Endothelial cell of umbilical vein (primary cell): ENCODE measurements around the gene ANO1. TPM values are rescaled to one million over a fixed set of nuclear protein-coding genes. Genes with fewer than 3 reads are reported as not detected.

Source experiments
- BruUV-seq: library from RNA; stranded (reverse); fragments of 400-500 nt; replicated peaks from 2 replicates; lab custom pipeline; 2021; lab: Mats Ljungman, UMichigan
- CTCF ChIA-PET: fragments of 300-600, 350-600 bp; sonication (Branson Sonifier 250); formaldehyde crosslinking; loops from one replicate; lab custom pipeline; 2021; ENCODE audit warnings: antibody characterized with exemption, inconsistent platforms; lab: Charles Lee
- POLR2A ChIA-PET: fragments of 300-600, 350-600 bp; sonication (Branson Sonifier 250); formaldehyde crosslinking; loops from one replicate; lab custom pipeline; 2021; ENCODE audit warnings: antibody characterized with exemption, inconsistent platforms; lab: Charles Lee
- DNase-seq: peaks from one replicate; pipeline ENCODE4 v3.0.0-alpha.2; 2011; ENCODE audit warnings: low read depth, low spot score
- FAIRE-seq: peaks from 2 replicates; lab custom pipeline; 2011; peaks lifted over from hg19 to GRCh38; lab: Jason Lieb, UNC
- H2AFZ ChIP-seq: 2 replicates; pipeline ENCODE4 v1.6.0; 2012; ENCODE audit warnings: low read depth, low read length, control low read depth, inconsistent platforms
- H3K27ac ChIP-seq: 2 replicates; pipeline ENCODE4 v1.5.1; 2011; ENCODE audit warnings: low read depth, mild to moderate bottlenecking, control low read depth, low read length, moderate library complexity; ENCODE audit not compliant: insufficient read depth
- H3K27me3 ChIP-seq, 2 experiments: 2 replicates each; pipeline versions ENCODE4 v1.6.0 to v1.6.1; 2011; ENCODE audit warnings: low read length in 2 of 2, mixed read lengths in 1 of 2; ENCODE audit not compliant: control insufficient read depth in 2 of 2, insufficient read depth in 2 of 2
- H3K36me3 ChIP-seq, 2 experiments: 2 replicates in 1 of 2; 3 replicates in 1 of 2; pipeline ENCODE4 v1.5.1; 2011; ENCODE audit warnings: low read length in 2 of 2, mild to moderate bottlenecking in 1 of 2, moderate library complexity in 1 of 2; ENCODE audit not compliant: control insufficient read depth in 2 of 2, insufficient read depth in 2 of 2; ENCODE audit errors: extremely low read depth in 1 of 2
- H3K4me1 ChIP-seq: 3 replicates; pipeline ENCODE4 v1.5.1; 2011; ENCODE audit warnings: mild to moderate bottlenecking, low read length; ENCODE audit not compliant: control insufficient read depth, insufficient read depth; ENCODE audit errors: extremely low read depth
- H3K4me2 ChIP-seq: 2 replicates; pipeline ENCODE4 v1.6.1; 2011; ENCODE audit warnings: low read length, control low read depth, mixed read lengths; ENCODE audit not compliant: insufficient read depth
- H3K4me3 ChIP-seq, 3 experiments: fragments of 200-600 bp in 1 of 3; sonication (generic), shearing (Covaris generic) in 1 of 3; replicated peaks in 1 of 3; 2 replicates each; pipeline ENCODE4 v1.5.1; 2011 to 2016; ENCODE audit warnings: control low read depth in 3 of 3, low read length in 3 of 3, mild to moderate bottlenecking in 2 of 3, inconsistent platforms in 1 of 3, low read depth in 1 of 3, moderate library complexity in 1 of 3; ENCODE audit not compliant: insufficient read depth in 1 of 3
- H3K79me2 ChIP-seq: 2 replicates; pipeline ENCODE4 v1.6.0; 2012; ENCODE audit warnings: low read length, inconsistent platforms; ENCODE audit not compliant: control insufficient read depth, insufficient read depth
- H3K9ac ChIP-seq: replicated peaks from 2 replicates; pipeline ENCODE3; 2011; ENCODE audit warnings: low read length, control low read depth; ENCODE audit not compliant: insufficient read depth; ENCODE audit errors: extremely low read depth
- H3K9me1 ChIP-seq: replicated peaks from 3 replicates; pipeline ENCODE4 v1.6.0; 2011; ENCODE audit warnings: mild to moderate bottlenecking, low read length; ENCODE audit not compliant: control insufficient read depth, insufficient read depth; ENCODE audit errors: extremely low read depth
- H3K9me3 ChIP-seq: replicated peaks from 2 replicates; pipeline ENCODE4 v1.5.1; 2012; ENCODE audit warnings: low read length, inconsistent platforms; ENCODE audit not compliant: control insufficient read depth, insufficient read depth
- H4K20me1 ChIP-seq: replicated peaks from 2 replicates; pipeline ENCODE3; 2011; ENCODE audit warnings: mild to moderate bottlenecking, low read length; ENCODE audit not compliant: control insufficient read depth, insufficient read depth; ENCODE audit errors: extremely low read depth
- CTCF ChIP-seq, 2 donors: IDR thresholded peaks; 1 replicate in 1 of 2; 2 replicates in 1 of 2; pipeline ENCODE4 v1.5.1; 2011; ENCODE audit warnings: low read length in 2 of 2, mild to moderate bottlenecking in 2 of 2, moderate library complexity in 2 of 2, control low read depth in 1 of 2, inconsistent platforms in 1 of 2, low read depth in 1 of 2; ENCODE audit not compliant: insufficient read depth in 1 of 2; ENCODE audit errors: extremely low read depth in 1 of 2
- EZH2 ChIP-seq: IDR thresholded peaks from 2 replicates; pipeline ENCODE4 v1.6.1; 2012; ENCODE audit warnings: borderline replicate concordance, low read depth, mild to moderate bottlenecking, moderate library complexity, low read length, inconsistent platforms; ENCODE audit not compliant: severe bottlenecking
- FOS ChIP-seq: IDR thresholded peaks from 2 replicates; pipeline ENCODE4 v1.6.1; 2011; ENCODE audit warnings: mild to moderate bottlenecking, low read length, moderate library complexity, borderline replicate concordance; ENCODE audit not compliant: insufficient read depth
- GATA2 ChIP-seq: IDR thresholded peaks from 2 replicates; pipeline ENCODE4 v1.7.0; 2011; ENCODE audit warnings: low read depth, mild to moderate bottlenecking, moderate library complexity, mixed read lengths, low read length; ENCODE audit not compliant: insufficient read length, insufficient read depth
- JUN ChIP-seq: IDR thresholded peaks from 2 replicates; pipeline ENCODE4 v1.6.1; 2011; ENCODE audit warnings: borderline replicate concordance, low read depth; ENCODE audit not compliant: insufficient read length, insufficient read depth
- MYC ChIP-seq: IDR thresholded peaks from one replicate; pipeline ENCODE4 v1.6.1; 2011; ENCODE audit warnings: mild to moderate bottlenecking, low read depth, low read length
- POLR2A ChIP-seq: IDR thresholded peaks from 2 replicates; pipeline ENCODE4 v1.6.1; 2012; ENCODE audit warnings: low read depth, mild to moderate bottlenecking, control low read depth, low read length
- POLR2AphosphoS5 ChIP-seq: IDR thresholded peaks from 2 replicates; pipeline ENCODE4 v1.6.1; 2012; ENCODE audit warnings: low read depth, mild to moderate bottlenecking, control low read depth, low read length, moderate library complexity; ENCODE audit not compliant: insufficient read depth
- dilution Hi-C: fragments of 300-500 bp; cut with MboI; formaldehyde crosslinking; loops from one replicate; pipeline ENCODE4 v1.15.0; 2019; ENCODE audit warnings: low sequenced_read_pairs; ENCODE audit not compliant: extremely low pct_ligation_motif_present
- intact Hi-C: fragments of 100-400 bp; cut with micrococcal nuclease; formaldehyde crosslinking; loops from one replicate; pipeline ENCODE4 v1.10.0; 2022
- polyA plus RNA-seq, 4 experiments: library from polyadenylated mRNA; depleted of rRNA in 3 of 4; stranded (reverse) in 3 of 4; unstranded in 1 of 4; fragments of >200 nt; gene quantifications; 2 replicates each; pipeline versions ENCODE4 v1.2.1 to v1.2.3, GENCODE V29; 2011 to 2012; ENCODE audit warnings: missing spikeins in 1 of 4
- total RNA-seq: library from RNA; stranded (reverse); gene quantifications from 2 replicates; pipeline ENCODE4 v1.2.3, GENCODE V29; 2021
- TF ChIP-seq, protein P1 (sequence below): IDR thresholded peaks from 2 replicates; pipeline ENCODE4 v1.6.1; 2011; ENCODE audit not compliant: insufficient read depth, insufficient read length

ANO1 gene
- total and polyA plus RNA-seq, 2 donors (not counting 3 experiments of a cell fraction or from before 2014, with no cell fraction given) = 0.03 to 0.40 TPM

DNA sequence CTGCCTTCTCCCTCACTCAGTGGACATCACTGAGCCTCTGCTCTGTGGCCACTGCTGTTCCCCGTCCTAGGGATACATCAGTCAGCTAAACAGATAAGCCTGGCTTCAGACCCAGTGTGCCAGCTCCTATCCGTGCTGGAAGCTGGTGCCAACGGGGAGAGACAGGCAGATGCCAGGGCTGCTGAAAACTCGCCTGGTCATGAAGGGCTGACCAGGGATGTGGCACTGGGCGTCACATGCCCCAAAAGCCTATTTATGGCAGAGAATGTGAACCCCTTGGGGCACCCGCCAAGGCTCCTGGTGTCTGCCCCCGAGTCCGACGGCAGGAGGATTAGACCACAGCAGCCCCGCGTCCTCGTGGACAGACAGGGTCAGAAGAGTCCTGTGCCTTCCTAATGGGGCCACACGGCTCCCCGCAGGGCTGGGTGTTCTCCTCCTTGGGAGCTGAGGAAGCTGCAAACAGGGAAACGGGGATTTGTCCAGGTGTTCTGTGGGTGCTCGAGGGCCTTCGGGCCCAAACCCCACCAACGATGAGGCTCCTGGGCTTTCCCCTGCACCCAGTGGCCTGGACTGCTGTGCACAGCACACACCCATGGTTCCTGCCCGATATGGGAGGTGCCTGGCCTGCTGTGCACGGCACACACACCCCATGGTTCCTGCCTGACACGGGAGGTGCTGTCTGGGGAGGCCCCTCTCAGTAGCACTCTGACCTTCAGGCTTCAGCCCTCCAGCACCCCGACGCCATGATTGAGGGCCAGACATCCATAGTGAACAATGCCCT, 19.9 kb downstream of the ANO1 start:
- DNase-seq (no peak), FAIRE-seq (no peak)
- no peaks in the 10 kb centered on the region for H3K27me3 ChIP-seq
- no peaks in the 10 kb centered on the region for H3K79me2 ChIP-seq
- no peak overlapping the region for H2AFZ ChIP-seq
- intact Hi-C loops (no loop called here), dilution Hi-C loops (no loop called here)
- no peaks in the 10 kb centered on the region for H3K9me1 ChIP-seq
- ChIA-PET CTCF (no interaction called here), POLR2A (no interaction called here)
- no peaks in the 10 kb centered on the region for H4K20me1 ChIP-seq
- H3K4me1 ChIP-seq = no peaks in the 10 kb centered on the region
- BruUV-seq = no TSS peak
- H3K9ac ChIP-seq = no peak overlapping the region
- H3K27ac ChIP-seq = no peak overlapping the region
- no peak overlapping the region for H3K4me2 ChIP-seq
- H3K36me3 ChIP-seq = no peaks in the 10 kb centered on the region
- no peak overlapping the region for H3K4me3 ChIP-seq
- H3K9me3 ChIP-seq = no peaks in the 10 kb centered on the region
- TF ChIP-seq, protein P1, sequence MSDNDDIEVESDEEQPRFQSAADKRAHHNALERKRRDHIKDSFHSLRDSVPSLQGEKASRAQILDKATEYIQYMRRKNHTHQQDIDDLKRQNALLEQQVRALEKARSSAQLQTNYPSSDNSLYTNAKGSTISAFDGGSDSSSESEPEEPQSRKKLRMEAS = no peak
- no peak for TF ChIP-seq GATA2
- no peak for TF ChIP-seq EZH2
- TF ChIP-seq JUN = no peak
- TF ChIP-seq FOS = no peak
- TF ChIP-seq CTCF (IDR thresholded peaks at IDR 0.05; ENCODE audit: extremely low read depth in 1 of 2, insufficient read depth in 1 of 2, low read depth in 1 of 2, low read length in 2 of 2) = no peak
- TF ChIP-seq MYC = no peak
- no peak for TF ChIP-seq POLR2A
- no peak for TF ChIP-seq POLR2AphosphoS5
